ENCODE data around the gene GPANK1.

DNA sequence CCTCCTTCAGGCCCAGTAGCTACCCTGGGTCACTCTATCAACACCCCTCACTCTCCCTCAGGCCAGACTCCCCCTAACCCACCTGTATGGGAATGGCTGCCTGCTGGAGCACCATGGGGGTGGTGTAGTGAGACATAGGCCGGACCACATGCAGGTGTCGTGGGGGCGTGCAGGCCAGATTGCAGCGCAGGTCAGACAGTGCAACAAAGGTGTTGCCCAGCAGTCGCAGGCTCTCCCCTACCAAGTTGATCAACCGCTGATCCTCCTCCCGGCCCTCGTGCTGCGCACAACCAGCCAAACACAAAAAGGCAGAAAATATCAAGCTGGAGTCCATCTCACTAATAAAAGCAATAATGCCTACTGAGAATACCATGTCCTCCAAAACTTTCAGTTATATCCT lies 19.5 kb downstream of the GPANK1 start:
- TF ChIP-seq, protein P1, sequence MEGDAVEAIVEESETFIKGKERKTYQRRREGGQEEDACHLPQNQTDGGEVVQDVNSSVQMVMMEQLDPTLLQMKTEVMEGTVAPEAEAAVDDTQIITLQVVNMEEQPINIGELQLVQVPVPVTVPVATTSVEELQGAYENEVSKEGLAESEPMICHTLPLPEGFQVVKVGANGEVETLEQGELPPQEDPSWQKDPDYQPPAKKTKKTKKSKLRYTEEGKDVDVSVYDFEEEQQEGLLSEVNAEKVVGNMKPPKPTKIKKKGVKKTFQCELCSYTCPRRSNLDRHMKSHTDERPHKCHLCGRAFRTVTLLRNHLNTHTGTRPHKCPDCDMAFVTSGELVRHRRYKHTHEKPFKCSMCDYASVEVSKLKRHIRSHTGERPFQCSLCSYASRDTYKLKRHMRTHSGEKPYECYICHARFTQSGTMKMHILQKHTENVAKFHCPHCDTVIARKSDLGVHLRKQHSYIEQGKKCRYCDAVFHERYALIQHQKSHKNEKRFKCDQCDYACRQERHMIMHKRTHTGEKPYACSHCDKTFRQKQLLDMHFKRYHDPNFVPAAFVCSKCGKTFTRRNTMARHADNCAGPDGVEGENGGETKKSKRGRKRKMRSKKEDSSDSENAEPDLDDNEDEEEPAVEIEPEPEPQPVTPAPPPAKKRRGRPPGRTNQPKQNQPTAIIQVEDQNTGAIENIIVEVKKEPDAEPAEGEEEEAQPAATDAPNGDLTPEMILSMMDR (IDR thresholded peaks at IDR 0.05 in 4 of 5, conservative IDR thresholded peaks at IDR 0.05 in 1 of 5), result no peak
- TF ChIP-seq POLR2A (IDR thresholded peaks at IDR 0.05), result no peak
